ENCODE data around the gene STIM1. TPM values are rescaled to one million over a fixed set of nuclear protein-coding genes. Genes with fewer than 3 reads are reported as not detected.

The STIM1 gene
- total RNA-seq, 4 donors from 2014 or later: 42.4 to 114 (median 72.8) TPM

DNA sequence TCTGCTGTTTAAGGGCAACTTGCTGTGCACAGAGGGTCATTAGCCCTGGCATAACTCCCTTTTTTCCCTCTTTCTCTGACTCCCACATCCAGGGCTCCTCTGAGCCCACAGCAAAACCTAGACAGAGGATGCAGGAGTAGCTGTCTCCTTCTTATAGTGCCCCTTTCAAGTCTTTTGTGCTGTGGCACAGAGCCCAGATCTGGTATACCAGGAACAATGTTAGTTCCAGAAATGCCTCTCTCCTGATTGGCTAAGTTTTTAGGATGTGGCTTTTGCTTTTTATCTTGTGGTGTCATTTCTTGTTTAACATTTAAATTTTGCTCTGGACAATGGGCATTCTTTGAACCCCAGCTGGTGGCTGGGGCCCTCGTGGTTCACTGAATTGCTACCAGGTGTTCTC lies 213.5 kb downstream of the STIM1 start:
- Histone ChIP-seq H3K4me1 (peaks cover 25 to 81% (median 27%) of the 10 kb centered on the region in 3 donors), H3K27me3 (no peaks in the 10 kb centered on the region), H3K27ac (peak overlapping the region in 1 of 4 donors; percentile 20), H3K4me3 (no peak overlapping the region), H3K36me3 (peaks cover 0 to 9% of the 10 kb centered on the region in 2 donors), H3K9me3 (no peaks in the 10 kb centered on the region)
- TF ChIP-seq EP300 (IDR thresholded peaks at IDR 0.05) (no peak), POLR2A (IDR thresholded peaks at IDR 0.05) (no peak)
- no peak for ATAC-seq
- 43% methylated on average over 1 of the region's 1 CpG; no CpG with 5 or more reads in 1 of the 2 donors for WGBS, 2 donors (ENCODE audit: low coverage in 1 of 2)

DNA sequence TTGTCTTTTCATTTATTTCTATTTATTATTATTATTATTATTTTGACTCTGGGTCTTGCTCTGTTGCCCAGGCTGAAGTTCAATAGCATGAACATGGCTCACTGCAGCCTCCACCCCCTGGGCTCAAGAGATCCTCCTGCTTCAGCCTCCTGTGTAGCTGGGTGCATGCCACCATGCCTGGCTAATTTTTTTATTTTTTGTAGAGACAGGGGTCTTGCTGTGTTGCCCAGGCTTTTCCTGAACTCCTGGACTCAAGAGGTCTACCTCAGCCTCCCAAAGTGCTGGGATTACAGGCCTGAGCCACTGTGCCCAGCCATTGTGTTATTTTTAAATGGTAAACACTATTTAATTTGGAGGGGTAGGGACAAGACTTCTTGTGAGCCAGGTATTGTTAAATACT lies 215.9 kb downstream of the STIM1 start:
- no peaks in the 10 kb centered on the region for H3K27me3 ChIP-seq
- peaks cover 9 to 57% (median 10%) of the 10 kb centered on the region in 3 donors for H3K4me1 ChIP-seq
- H3K27ac ChIP-seq: peak overlapping the region in 2 of 4 donors; percentile 26 to 42
- H3K4me3 ChIP-seq: no peak overlapping the region
- no peak for ATAC-seq
- no peak for TF ChIP-seq POLR2AphosphoS5 (IDR thresholded peaks at IDR 0.05)
- TF ChIP-seq, protein P1, sequence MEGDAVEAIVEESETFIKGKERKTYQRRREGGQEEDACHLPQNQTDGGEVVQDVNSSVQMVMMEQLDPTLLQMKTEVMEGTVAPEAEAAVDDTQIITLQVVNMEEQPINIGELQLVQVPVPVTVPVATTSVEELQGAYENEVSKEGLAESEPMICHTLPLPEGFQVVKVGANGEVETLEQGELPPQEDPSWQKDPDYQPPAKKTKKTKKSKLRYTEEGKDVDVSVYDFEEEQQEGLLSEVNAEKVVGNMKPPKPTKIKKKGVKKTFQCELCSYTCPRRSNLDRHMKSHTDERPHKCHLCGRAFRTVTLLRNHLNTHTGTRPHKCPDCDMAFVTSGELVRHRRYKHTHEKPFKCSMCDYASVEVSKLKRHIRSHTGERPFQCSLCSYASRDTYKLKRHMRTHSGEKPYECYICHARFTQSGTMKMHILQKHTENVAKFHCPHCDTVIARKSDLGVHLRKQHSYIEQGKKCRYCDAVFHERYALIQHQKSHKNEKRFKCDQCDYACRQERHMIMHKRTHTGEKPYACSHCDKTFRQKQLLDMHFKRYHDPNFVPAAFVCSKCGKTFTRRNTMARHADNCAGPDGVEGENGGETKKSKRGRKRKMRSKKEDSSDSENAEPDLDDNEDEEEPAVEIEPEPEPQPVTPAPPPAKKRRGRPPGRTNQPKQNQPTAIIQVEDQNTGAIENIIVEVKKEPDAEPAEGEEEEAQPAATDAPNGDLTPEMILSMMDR (IDR thresholded peaks at IDR 0.05): no peak
- TF ChIP-seq POLR2A (IDR thresholded peaks at IDR 0.05): no peak
- no peak for TF ChIP-seq EP300 (IDR thresholded peaks at IDR 0.05)
- peaks cover 0 to 19% of the 10 kb centered on the region in 2 donors for H3K36me3 ChIP-seq
- H3K9me3 ChIP-seq: no peaks in the 10 kb centered on the region

DNA sequence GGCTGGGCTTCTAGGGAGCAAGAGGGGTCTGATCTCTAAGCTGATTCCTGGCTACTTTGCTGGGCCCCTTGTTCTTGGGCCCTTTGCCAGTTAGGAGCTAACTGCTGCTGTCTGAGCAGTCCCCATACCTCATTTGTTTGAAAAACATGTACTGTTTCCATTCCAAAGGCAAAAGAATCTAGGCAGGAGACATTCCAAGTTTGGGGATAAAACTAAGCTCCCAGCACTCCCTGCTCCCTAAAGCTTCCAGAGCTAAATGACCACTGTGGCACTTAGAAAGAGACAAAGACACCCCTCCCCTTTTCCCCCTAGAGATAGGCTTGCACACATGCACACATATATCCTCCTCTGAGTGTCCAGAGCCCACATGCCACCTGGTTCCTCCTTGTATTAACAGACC lies 216.4 kb downstream of the STIM1 start:
- H3K27ac ChIP-seq: peak overlapping the region; percentile 26 to 61 (median 36)
- H3K9me3 ChIP-seq: no peaks in the 10 kb centered on the region
- H3K4me3 ChIP-seq: no peak overlapping the region
- H3K27me3 ChIP-seq: no peaks in the 10 kb centered on the region
- TF ChIP-seq POLR2A (IDR thresholded peaks at IDR 0.05): no peak
- no peak for TF ChIP-seq EP300 (IDR thresholded peaks at IDR 0.05)
- TF ChIP-seq POLR2AphosphoS5 (IDR thresholded peaks at IDR 0.05): no peak
- TF ChIP-seq, protein P1 (IDR thresholded peaks at IDR 0.05): no peak
- peaks cover 9 to 51% (median 10%) of the 10 kb centered on the region in 3 donors for H3K4me1 ChIP-seq
- peaks cover 0 to 19% of the 10 kb centered on the region in 2 donors for H3K36me3 ChIP-seq
- no peak for ATAC-seq

DNA sequence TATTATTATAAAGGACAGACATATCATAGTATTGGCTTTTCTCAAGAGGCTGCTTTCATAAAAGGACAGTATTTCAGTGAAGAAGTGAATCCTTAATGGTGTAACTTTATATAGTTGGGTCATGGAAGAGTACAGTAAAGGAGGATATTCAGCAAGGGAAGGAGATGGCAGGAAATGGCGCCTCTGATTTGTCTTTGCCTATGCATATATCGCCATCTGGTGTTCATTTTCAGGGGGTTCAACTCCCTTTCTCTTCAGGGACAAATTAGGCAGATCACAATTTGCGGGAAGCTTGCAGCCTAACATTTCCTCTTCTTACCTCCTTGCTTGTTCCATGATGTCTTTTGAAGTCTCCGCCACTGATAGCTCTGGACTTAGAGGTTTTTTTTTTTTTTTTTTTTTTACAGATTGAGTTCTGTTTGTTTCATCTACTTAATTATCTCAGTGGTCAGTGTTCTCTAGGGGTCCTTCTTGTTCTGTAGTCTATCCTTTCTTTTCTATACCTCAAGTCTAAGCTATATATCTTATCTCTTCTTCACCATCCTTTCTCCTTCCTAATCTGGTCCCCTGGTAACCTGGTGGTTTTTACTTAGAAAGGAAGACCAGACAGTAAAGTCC lies 217.3 kb downstream of the STIM1 start:
- no peaks in the 10 kb centered on the region for H3K27me3 ChIP-seq
- WGBS, 2 donors (ENCODE audit: low coverage in 1 of 2): 4 to 5% methylated on average over 4 of the region's 4 CpGs
- TF ChIP-seq POLR2A (IDR thresholded peaks at IDR 0.05): no peak
- TF ChIP-seq, protein P1 (IDR thresholded peaks at IDR 0.05): peak; percentile 80 to 96 (median 87)
- peak; percentile 57 for TF ChIP-seq POLR2AphosphoS5 (IDR thresholded peaks at IDR 0.05)
- peak; percentile 79 for ATAC-seq
- no peaks in the 10 kb centered on the region for H3K9me3 ChIP-seq
- H3K27ac ChIP-seq: peak overlapping the region; percentile 26 to 61 (median 36)
- peaks cover 0 to 19% of the 10 kb centered on the region in 2 donors for H3K36me3 ChIP-seq
- peaks cover 9 to 50% (median 10%) of the 10 kb centered on the region in 3 donors for H3K4me1 ChIP-seq
- H3K4me3 ChIP-seq: no peak overlapping the region

DNA sequence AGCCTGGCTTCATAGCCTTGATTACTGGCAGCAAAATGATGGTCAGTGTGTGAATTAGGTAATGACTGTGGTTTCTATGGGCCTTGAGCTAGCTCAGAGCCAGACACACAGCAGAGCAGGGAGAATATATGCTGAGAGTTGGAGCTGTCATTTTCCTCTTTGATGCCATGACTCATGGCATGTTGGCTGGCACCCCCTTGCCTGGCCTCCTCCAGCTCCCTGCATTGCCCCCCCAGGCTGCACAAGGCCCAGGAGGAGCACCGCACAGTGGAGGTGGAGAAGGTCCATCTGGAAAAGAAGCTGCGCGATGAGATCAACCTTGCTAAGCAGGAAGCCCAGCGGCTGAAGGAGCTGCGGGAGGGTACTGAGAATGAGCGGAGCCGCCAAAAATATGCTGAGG lies 218.8 kb downstream of the STIM1 start:
- Histone ChIP-seq H3K36me3 (peaks cover 0 to 25% of the 10 kb centered on the region in 2 donors), H3K9me3 (no peaks in the 10 kb centered on the region), H3K4me1 (peaks cover 9 to 38% (median 10%) of the 10 kb centered on the region in 3 donors), H3K27me3 (no peaks in the 10 kb centered on the region), H3K4me3 (no peak overlapping the region), H3K27ac (no peak overlapping the region)
- no peak for ATAC-seq
- 94 to 95% methylated on average over 4 to 7 of the region's 7 CpGs for WGBS, 2 donors (ENCODE audit: low coverage in 1 of 2)
- TF ChIP-seq POLR2AphosphoS5 (IDR thresholded peaks at IDR 0.05) (no peak), POLR2A (IDR thresholded peaks at IDR 0.05) (no peak), EP300 (IDR thresholded peaks at IDR 0.05) (no peak)
- TF ChIP-seq, protein P1 (IDR thresholded peaks at IDR 0.05): no peak

Data from gastroesophageal sphincter (tissue), 4 donors.